ENCODE measurements around the gene HRH3.

Gene HRH3

DNA sequence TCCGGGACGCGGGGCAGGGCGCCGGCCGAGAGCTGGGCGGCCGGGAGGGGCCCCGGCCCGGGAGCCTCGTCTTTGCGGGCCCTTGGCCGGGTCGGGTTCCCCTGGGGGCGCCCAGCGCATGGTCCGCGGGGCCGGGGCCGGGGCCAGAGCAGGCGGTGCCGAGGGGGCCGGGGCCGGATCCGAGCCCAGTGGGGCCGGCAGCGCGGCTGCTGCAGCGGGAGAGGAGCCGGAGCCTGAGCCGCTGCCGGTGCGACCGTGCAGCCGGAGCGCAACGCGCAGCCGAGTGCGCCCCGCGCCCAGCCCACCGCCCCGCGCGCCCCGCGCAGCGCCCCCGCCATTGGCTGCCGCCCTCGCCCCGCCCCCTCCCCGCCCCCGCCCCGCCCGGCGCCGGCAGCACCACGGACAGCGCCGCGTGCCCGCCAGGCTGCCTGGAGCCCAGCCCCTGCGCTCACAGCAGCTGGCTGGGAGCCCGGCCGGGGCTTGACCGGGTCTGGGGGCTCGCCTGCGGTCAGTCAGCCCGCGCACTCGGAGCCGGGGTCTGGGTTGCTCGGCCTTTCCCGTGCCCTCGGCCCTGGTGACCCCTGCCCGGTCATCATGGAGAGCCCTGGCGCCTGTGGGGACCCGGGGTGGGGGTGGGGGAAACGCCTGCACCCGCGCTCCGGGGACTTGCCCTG is at the start of gene HRH3:
Gene HRH3 (minus strand): TSS at position 287 of the 674 bp plus-strand sequence. CDS start 308 bp downstream, outside the sequence.
- no peak for DNase-seq

DNA sequence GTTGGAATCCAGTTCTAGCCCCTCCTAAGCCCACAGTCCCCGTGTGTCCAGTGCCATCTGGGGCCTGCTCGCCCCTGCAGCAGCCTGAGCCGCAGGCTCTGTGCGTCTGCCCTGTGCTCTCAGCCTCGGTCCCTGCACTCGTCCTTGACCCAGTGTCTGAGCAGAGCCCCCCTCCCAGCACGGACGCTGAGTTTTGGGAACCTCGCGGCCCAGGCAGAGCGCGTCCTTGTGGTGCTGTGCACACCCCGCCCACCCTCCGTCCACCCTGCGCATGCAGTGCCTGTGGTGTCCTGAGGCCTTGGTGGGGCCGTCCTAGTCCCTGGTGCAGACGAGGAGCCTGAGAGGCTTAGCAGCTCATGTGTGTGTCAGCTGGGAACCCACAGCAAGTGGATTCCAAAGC is 49.8 kb upstream of the HRH3 start:
- DNase-seq = no peak

DNA sequence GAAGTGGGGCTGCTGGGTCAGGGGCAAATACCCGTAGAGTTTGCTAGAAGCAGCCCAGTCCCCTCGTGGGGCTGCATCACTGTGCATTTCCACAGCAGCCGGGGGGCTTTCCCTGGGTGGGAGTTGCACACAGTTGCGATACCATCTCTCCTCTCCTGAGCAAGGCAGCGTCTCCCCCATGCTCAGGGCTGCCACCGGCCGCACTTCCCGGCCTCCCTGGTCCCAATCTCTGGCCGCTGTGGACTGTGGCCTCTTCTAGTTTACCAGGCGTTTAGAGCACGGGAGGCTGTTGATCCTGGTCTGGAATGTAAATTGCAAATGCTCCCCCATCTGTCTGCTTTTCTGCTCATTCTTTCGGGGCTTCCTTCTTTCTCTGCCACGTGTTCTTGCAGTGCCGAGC is 49.3 kb upstream of the HRH3 start:
- no peak for DNase-seq

DNA sequence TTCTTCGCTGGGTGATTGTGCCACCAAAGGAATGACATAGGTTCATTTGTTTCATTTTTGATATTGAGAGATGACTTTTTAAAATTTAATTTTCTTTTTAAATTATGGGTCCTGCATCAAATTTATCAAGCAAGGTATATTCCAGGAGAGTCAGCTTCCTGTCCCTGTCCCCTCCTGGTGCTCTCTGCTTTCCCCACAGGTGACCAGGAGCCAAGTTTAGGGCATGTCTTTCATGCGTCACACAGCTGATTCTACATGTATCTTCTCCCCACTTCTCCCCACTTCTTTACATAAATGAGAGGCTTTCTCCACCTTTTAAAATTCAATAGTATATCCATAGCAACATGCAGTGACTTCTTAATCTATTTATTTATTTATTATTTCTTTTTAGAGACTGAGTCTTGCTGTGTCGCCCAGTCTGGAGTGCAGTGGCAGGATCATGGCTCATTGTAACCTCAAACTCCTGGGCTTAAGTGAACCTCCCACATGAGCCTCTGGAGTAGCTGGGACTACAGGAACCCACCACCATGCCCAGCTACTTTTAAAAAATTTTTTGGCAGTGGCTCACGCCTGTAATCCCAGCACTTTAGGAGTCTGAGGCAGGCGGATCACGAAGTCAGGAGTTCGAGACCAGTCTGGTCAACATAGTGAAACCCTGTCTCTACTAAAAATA is 48.3 kb upstream of the HRH3 start:
- no peak for DNase-seq

GRCh38 chr20:62267543-62267942 is 47.5 kb upstream of the HRH3 start:
- DNase-seq = no peak

GRCh38 chr20:62266851-62267250 is 46.8 kb upstream of the HRH3 start:
- DNase-seq = no peak

DNA sequence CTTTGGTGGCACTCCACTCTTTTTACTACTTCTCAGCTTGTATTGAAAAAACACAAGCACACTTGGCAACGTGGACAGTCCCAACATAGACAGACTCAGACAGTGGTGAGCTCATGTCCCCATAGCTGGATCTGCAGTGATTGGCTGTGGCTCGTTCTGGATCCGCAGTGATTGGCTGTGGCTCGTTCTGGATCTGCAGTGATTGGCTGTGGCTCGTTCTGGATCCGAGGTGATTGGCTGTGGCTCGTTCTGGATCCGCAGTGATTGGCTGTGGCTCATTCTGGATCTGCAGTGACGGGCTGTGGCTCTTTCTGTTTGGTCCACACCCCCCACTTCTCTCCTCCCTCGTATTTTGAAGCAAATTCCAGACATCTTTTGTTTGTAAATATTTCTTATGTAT is 46.3 kb upstream of the HRH3 start:
- DNase-seq = no peak

GRCh38 chr20:62265365-62265764 is 45.3 kb upstream of the HRH3 start:
- DNase-seq = no peak

DNA sequence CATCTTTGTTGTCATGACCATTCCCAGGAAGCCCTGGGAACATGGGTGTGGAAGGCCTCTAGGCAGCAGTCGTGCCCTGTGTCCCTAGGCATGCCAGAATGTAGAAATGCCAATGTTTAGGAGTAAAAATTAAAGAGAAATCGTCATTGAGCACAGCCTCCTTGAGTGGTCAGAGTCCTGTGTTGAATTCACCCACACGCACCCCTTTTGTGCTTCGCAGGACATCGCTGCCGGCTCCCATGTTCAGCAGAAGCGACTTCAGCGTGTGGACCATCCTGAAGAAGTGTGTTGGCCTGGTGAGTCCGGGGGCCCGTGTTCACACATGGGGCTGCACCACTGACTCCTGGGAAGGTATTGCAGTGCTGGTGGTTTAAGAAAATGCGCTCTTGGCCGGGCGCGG is 43.3 kb upstream of the HRH3 start:
- no peak for DNase-seq

GRCh38 chr20:62262064-62262463 is 42.0 kb upstream of the HRH3 start:
- DNase-seq = no peak

DNA sequence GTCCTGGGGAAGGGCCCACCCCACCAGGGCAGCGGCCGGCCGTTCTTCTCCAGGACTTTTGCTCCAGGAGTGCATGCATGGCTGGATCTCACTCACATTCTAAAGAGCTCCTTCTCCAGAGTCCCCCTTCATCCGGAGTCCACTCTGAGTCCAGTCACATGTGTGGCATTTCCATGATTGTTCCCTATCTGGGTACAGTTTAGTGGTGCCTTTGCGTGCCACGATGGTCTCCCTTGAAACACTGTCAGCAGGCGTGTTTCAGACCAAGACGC is 39.2 kb upstream of the HRH3 start:
- DNase-seq = no peak

GRCh38 chr20:62258499-62259293 is 38.6 kb upstream of the HRH3 start:
- no peak for DNase-seq

GRCh38 chr20:62255976-62256375 is 35.9 kb upstream of the HRH3 start:
- no peak for DNase-seq

DNA sequence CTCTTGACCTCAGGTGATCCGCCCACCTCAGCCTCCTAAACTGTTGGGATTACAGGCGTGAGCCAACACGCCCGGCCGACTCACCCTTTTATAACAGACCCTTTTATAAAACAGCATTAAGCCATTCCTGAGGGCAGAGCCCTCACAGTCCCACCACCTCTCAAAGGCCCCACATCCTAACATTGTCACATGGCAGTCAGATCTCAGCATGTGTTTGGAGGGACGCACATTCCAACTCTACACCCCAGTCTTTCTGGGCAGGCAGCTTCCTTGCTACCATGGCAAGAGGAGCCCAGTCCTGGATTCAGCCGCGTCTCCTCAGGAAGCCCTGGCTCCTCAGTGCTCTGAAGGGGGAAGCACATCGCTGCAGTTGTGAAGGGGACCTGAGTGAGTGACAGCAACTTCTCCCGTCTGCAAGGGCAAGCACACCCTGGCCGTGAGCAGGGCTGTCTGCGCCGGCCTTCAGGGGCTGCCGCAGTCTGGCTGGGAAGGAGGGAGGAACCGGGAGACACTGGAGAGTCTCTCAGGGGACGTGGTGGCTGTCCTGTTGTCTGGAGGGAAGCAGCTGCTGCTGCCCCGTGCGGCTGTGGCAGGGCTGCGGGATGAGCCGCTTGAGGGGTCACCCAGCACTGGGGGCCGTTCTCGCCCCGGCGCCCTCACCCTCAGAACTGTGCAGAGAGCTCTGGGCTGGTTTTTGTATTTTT is 34.1 kb upstream of the HRH3 start:
- DNase-seq = no peak

DNA sequence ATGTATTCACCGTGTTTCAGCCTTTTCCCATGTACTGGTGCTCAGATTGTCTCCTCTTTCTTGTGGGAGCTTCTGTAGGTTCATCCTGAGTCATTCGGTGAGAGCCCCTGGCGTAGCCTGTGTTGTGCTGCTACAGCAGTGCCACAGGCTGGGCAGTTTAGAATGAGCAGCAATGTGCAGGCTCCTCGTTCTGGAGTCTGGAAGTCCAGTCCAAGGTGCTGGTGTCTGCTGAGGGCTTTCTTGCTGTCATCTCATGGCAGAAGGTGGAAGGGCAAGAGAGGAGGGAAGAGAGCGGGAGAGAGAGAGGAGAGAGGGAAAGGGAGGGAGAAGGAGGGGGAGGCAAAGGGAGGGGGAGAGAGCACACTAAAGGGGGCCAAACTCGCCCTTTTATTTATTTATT is 33.3 kb upstream of the HRH3 start:
- no peak for DNase-seq

DNA sequence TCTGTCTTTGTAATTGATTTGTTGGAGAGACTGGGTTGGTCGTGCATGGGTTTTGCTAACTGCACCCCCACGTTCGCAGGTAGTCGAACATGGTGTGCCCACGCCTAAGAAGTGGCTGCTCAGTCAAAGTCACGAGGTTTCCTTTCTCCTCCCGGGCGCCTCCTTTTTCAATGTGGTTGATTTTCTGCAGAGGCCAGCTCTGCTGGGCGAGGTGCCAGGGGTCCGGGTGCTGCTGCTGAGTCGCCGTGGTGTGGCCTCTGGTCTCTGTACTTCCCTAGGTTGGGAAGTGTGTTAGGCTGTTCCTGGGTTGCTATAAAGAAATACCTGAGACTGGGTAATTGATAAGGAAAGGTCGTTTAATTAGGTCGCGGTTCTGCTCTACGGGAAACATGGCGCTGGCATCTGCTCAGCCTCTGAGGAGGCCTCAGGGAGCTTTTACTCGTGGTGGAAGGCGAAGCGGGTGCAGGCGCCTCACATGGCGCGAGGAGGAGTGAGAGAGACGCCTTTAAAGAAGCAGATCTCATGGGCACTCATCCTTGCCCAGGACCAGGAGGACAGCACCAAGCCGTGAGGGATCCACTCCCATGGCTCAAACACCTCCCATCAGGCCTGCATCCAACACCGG is 32.4 kb upstream of the HRH3 start:
- DNase-seq = no peak

GRCh38 chr20:62248890-62249560 is 28.9 kb upstream of the HRH3 start:
- no peak for DNase-seq

GRCh38 chr20:62246872-62247652 is 27.0 kb upstream of the HRH3 start:
- DNase-seq = no peak

DNA sequence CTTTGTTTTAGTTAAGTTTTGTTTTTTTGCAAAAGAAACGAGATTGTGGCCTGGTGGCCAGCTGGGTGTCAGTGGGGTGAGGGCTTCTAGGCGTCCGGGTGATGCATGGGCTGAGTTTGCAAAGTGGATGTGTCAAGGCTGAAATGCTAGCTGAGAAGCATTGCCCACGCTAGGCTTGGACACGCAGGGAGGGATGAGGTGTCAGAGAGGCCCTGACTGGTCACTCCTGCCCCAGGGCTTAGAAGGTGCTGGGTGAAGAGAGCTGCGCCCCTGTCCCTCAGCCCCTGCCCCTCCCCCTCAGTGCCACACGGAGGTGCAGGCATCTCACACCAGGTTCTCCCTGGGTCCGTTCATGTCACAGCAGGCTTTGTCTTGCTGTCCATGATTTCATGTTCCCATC is 26.4 kb upstream of the HRH3 start:
- DNase-seq = no peak

GRCh38 chr20:62245911-62246280 is 25.8 kb upstream of the HRH3 start:
- no peak for DNase-seq

DNA sequence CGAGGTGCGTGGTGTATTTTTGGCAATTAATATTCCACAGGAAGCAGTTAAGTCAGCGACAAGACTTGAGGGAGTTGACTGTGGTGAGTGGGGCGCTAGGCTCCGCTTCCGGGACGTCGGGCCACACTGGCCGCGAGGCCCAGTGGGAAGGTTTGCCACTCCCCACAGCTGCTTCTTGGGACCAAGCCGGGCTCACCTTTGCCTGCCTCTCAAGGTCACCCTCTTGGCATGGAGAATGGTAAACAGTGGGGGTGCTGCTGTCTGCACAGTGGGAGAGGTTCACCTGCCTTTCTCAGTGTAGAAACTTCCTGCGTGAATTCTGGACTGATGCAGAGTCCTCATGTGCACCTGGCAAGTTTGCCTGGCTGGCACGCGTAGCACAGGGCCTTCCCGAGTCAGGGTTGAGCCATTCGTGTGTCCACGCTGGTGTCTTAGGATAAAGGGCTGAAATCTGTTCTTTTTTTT is 24.6 kb upstream of the HRH3 start:
- no peak for DNase-seq

Data from GOT3 (cell line).